Upper lobe of left lung (tissue), 6 donors: Measurements from ENCODE around the gene EPM2A. TPM values are rescaled to one million over a fixed set of nuclear protein-coding genes. Genes with fewer than 3 reads are reported as not detected.

Source experiments
- ATAC-seq, 2 donors: fragments of 200-7000 bp; cut with Tn5 transposase; one replicate each; pipeline ENCODE4 v1.9.1; 2022; ENCODE audit warnings: mild to moderate bottlenecking in 2 of 2, moderate library complexity in 2 of 2; ENCODE audit not compliant: low FRiP score in 2 of 2
- DNase-seq, 2 donors: peaks; one replicate each; pipeline ENCODE4 v3.0.0-alpha.2; 2019 to 2020
- H3K27ac ChIP-seq, 4 donors: fragments of 200-600 bp; sonication (generic); one replicate each; pipeline ENCODE4 v1.5.1; 2016 to 2019
- H3K27me3 ChIP-seq, 4 donors: fragments of 200-600 bp; sonication (generic); one replicate each; pipeline ENCODE4 v1.5.1; 2017 to 2019
- H3K36me3 ChIP-seq, 4 donors: fragments of 200-600 bp; sonication (generic); one replicate each; pipeline ENCODE4 v1.5.1; 2016 to 2019
- H3K4me1 ChIP-seq, 4 donors: fragments of 200-600 bp; sonication (generic); one replicate each; pipeline ENCODE4 v1.5.1; 2018 to 2019
- H3K4me3 ChIP-seq, 4 donors: fragments of 200-600 bp; sonication (generic); one replicate each; pipeline ENCODE4 v1.5.1; 2017 to 2019; ENCODE audit warnings: mild to moderate bottlenecking in 2 of 4, moderate library complexity in 1 of 4
- H3K9me3 ChIP-seq, 4 donors: fragments of 200-600 bp; sonication (generic); one replicate each; pipeline ENCODE4 v1.5.1; 2018 to 2019
- CTCF ChIP-seq, 6 experiments: fragments of 450-650 bp in 4 of 6; fragments of 200-600 bp in 2 of 6; sonication (generic) in 2 of 6; IDR thresholded peaks; one replicate each; pipeline ENCODE4 v1.5.1; 2016 to 2019; ENCODE audit warnings: antibody characterized with exemption in 6 of 6
- EP300 ChIP-seq, 4 donors: sonication (generic); formaldehyde crosslinking; IDR thresholded peaks; one replicate each; pipeline ENCODE4 v1.5.1; 2017; ENCODE audit warnings: antibody characterized with exemption in 4 of 4, control low read depth in 2 of 4
- POLR2A ChIP-seq, 4 donors: fragments of 450-650 bp; IDR thresholded peaks; one replicate each; pipeline ENCODE4 v1.5.1; 2016 to 2017; ENCODE audit warnings: antibody characterized with exemption in 4 of 4, mild to moderate bottlenecking in 2 of 4
- POLR2AphosphoS5 ChIP-seq, 2 donors: sonication (generic); formaldehyde crosslinking; IDR thresholded peaks; one replicate each; pipeline ENCODE4 v1.5.1; 2017; ENCODE audit warnings: antibody characterized with exemption in 2 of 2
- WGBS, 2 donors: methylation state at CpG; one replicate each; pipeline ENCODE4 v1.1.5; 2017 to 2018; 5-methylcytosine and 5-hydroxymethylcytosine counted together
- small RNA-seq, 4 donors: library from RNA; depleted of rRNA; stranded (forward); fragments of <200 nt; gene quantifications; one replicate each; pipeline ENCODE3, GENCODE V24; 2016
- total RNA-seq, 6 donors: library from RNA; depleted of rRNA in 4 of 6; stranded (reverse); fragments of >200 nt in 4 of 6; gene quantifications; one replicate each; pipeline versions ENCODE4 v1.1.0 to v1.2.1, GENCODE V29; 2016 to 2021
- donor health status: DM: no; HTN: no; CAD: no; lungs with moderate emphysema.
- donor health status: DM: no; HTN: yes; CAD: no; lungs with severe emphysema.

Gene EPM2A
- total RNA-seq, 6 donors from 2014 or later, result 9.3 to 27.7 (median 21.0) TPM

- H3K4me3 ChIP-seq, result no peak overlapping the region
- no peaks in the 10 kb centered on the region for H3K36me3 ChIP-seq
- 29 to 97% methylated on average over 2 to 3 of the region's 3 CpGs for WGBS, 2 donors
- H3K27ac ChIP-seq, result no peak overlapping the region
- TF ChIP-seq POLR2A (IDR thresholded peaks at IDR 0.05) (no peak), CTCF (IDR thresholded peaks at IDR 0.05) (no peak), EP300 (IDR thresholded peaks at IDR 0.05) (no peak), POLR2AphosphoS5 (IDR thresholded peaks at IDR 0.05) (no peak)
- ATAC-seq (peak; percentile 24 to 34), DNase-seq (peak in 1 of 2 donors; percentile 29)
- H3K9me3 ChIP-seq, result peaks cover 0 to 4% (median 0%) of the 10 kb centered on the region in 4 donors
- H3K27me3 ChIP-seq, result no peaks in the 10 kb centered on the region
- H3K4me1 ChIP-seq, result no peaks in the 10 kb centered on the region
Observed at GRCh38 chr6:145583753-145584152, 151.6 kb downstream of the EPM2A start.

Small RNA genes within 50 kb of the gene (small RNA-seq; reads per million reads assigned to genes)
- 0 reads per million in 4 donors for gene AL023806.2

Other genes starting within 250 kb of the EPM2A start
- 10 to 100 TPM in 1 of 6 donors, 1 to 10 TPM in 5; 2.2 to 12.5 (median 7.6) TPM for gene FBXO30, start 79.3 kb upstream of the EPM2A start, total RNA-seq
- 10 to 100 TPM; 13.5 to 65.0 (median 21.8) TPM for gene SHPRH, start 228.8 kb upstream of the EPM2A start, total RNA-seq